ENCODE results near the gene CNTN2.

The CNTN2 gene

GRCh38 chr1:205042911-205043806 lies at the start of gene CNTN2:
Gene CNTN2, plus strand, starts transcription at chr1:205043212. Its CDS starts 9,974 bp downstream, at chr1:205053186.
- H3K4me1 Mint-ChIP-seq (ENCODE audit: low read depth), result no peaks in the 10 kb centered on the region
- H3K27me3 Mint-ChIP-seq, result peaks cover 5% of the 10 kb centered on the region
- no peak within 1 kb of the TSS for H3K27ac Mint-ChIP-seq
- H3K36me3 Mint-ChIP-seq, result no peaks in the 10 kb centered on the region
- H3K4me3 Mint-ChIP-seq, result no peak within 1 kb of the TSS
- H3K9me3 Mint-ChIP-seq (ENCODE audit: low read depth), result no peaks in the 10 kb centered on the region

- Mint-ChIP-seq H3K27ac (no peak overlapping the region), H3K27me3 (no peaks in the 10 kb centered on the region), H3K4me1 (ENCODE audit: low read depth) (peaks cover 19% of the 10 kb centered on the region), H3K9me3 (ENCODE audit: low read depth) (no peaks in the 10 kb centered on the region), H3K36me3 (no peaks in the 10 kb centered on the region), H3K4me3 (no peak overlapping the region)
Measured at GRCh38 chr1:204994086-204994862, 48.7 kb upstream of the CNTN2 start.

GRCh38 chr1:204996981-204997380 lies 46.0 kb upstream of the CNTN2 start:
- no peaks in the 10 kb centered on the region for H3K9me3 Mint-ChIP-seq (ENCODE audit: low read depth)
- H3K27ac Mint-ChIP-seq, result no peak overlapping the region
- H3K4me3 Mint-ChIP-seq, result no peak overlapping the region
- peaks cover 18% of the 10 kb centered on the region for H3K4me1 Mint-ChIP-seq (ENCODE audit: low read depth)
- H3K36me3 Mint-ChIP-seq, result no peaks in the 10 kb centered on the region
- H3K27me3 Mint-ChIP-seq, result no peaks in the 10 kb centered on the region

- Mint-ChIP-seq H3K27ac (no peak overlapping the region), H3K27me3 (no peaks in the 10 kb centered on the region), H3K9me3 (ENCODE audit: low read depth) (no peaks in the 10 kb centered on the region), H3K36me3 (no peaks in the 10 kb centered on the region), H3K4me1 (ENCODE audit: low read depth) (peaks cover 10% of the 10 kb centered on the region), H3K4me3 (no peak overlapping the region)
Measured at GRCh38 chr1:204997591-204998355, 45.2 kb upstream of the CNTN2 start.

GRCh38 chr1:205001162-205001561 lies 41.9 kb upstream of the CNTN2 start:
- Mint-ChIP-seq H3K36me3 (no peaks in the 10 kb centered on the region), H3K9me3 (ENCODE audit: low read depth) (no peaks in the 10 kb centered on the region), H3K27ac (no peak overlapping the region), H3K27me3 (no peaks in the 10 kb centered on the region), H3K4me3 (no peak overlapping the region), H3K4me1 (ENCODE audit: low read depth) (no peaks in the 10 kb centered on the region)

- Mint-ChIP-seq H3K4me3 (no peak overlapping the region), H3K27ac (no peak overlapping the region), H3K9me3 (ENCODE audit: low read depth) (no peaks in the 10 kb centered on the region), H3K36me3 (no peaks in the 10 kb centered on the region), H3K4me1 (ENCODE audit: low read depth) (no peaks in the 10 kb centered on the region), H3K27me3 (no peaks in the 10 kb centered on the region)
Measured at GRCh38 chr1:205002705-205003104, 40.3 kb upstream of the CNTN2 start.

- Mint-ChIP-seq H3K36me3 (no peaks in the 10 kb centered on the region), H3K27ac (no peak overlapping the region), H3K9me3 (ENCODE audit: low read depth) (no peaks in the 10 kb centered on the region), H3K4me1 (ENCODE audit: low read depth) (no peaks in the 10 kb centered on the region), H3K4me3 (no peak overlapping the region), H3K27me3 (no peaks in the 10 kb centered on the region)
Measured at GRCh38 chr1:205003358-205004131, 39.5 kb upstream of the CNTN2 start.

GRCh38 chr1:205004351-205004750 lies 38.7 kb upstream of the CNTN2 start:
- no peaks in the 10 kb centered on the region for H3K27me3 Mint-ChIP-seq
- H3K9me3 Mint-ChIP-seq (ENCODE audit: low read depth), result no peaks in the 10 kb centered on the region
- H3K27ac Mint-ChIP-seq, result no peak overlapping the region
- no peak overlapping the region for H3K4me3 Mint-ChIP-seq
- H3K36me3 Mint-ChIP-seq, result no peaks in the 10 kb centered on the region
- no peaks in the 10 kb centered on the region for H3K4me1 Mint-ChIP-seq (ENCODE audit: low read depth)

- H3K27me3 Mint-ChIP-seq, result no peaks in the 10 kb centered on the region
- H3K27ac Mint-ChIP-seq, result no peak overlapping the region
- H3K4me3 Mint-ChIP-seq, result no peak overlapping the region
- no peaks in the 10 kb centered on the region for H3K36me3 Mint-ChIP-seq
- H3K4me1 Mint-ChIP-seq (ENCODE audit: low read depth), result no peaks in the 10 kb centered on the region
- H3K9me3 Mint-ChIP-seq (ENCODE audit: low read depth), result no peaks in the 10 kb centered on the region
Measured at GRCh38 chr1:205008896-205009295, 34.1 kb upstream of the CNTN2 start.

- Mint-ChIP-seq H3K27ac (no peak overlapping the region), H3K9me3 (ENCODE audit: low read depth) (no peaks in the 10 kb centered on the region), H3K4me1 (ENCODE audit: low read depth) (no peaks in the 10 kb centered on the region), H3K4me3 (no peak overlapping the region), H3K36me3 (no peaks in the 10 kb centered on the region), H3K27me3 (no peaks in the 10 kb centered on the region)
Measured at GRCh38 chr1:205009670-205010069, 33.3 kb upstream of the CNTN2 start.

- H3K4me1 Mint-ChIP-seq (ENCODE audit: low read depth), result no peaks in the 10 kb centered on the region
- H3K36me3 Mint-ChIP-seq, result no peaks in the 10 kb centered on the region
- H3K9me3 Mint-ChIP-seq (ENCODE audit: low read depth), result no peaks in the 10 kb centered on the region
- H3K4me3 Mint-ChIP-seq, result no peak overlapping the region
- no peaks in the 10 kb centered on the region for H3K27me3 Mint-ChIP-seq
- H3K27ac Mint-ChIP-seq, result no peak overlapping the region
Measured at GRCh38 chr1:205012391-205013140, 30.4 kb upstream of the CNTN2 start.

GRCh38 chr1:205013683-205014367 lies 29.2 kb upstream of the CNTN2 start:
- Mint-ChIP-seq H3K27me3 (no peaks in the 10 kb centered on the region), H3K4me3 (no peak overlapping the region), H3K27ac (no peak overlapping the region), H3K36me3 (no peaks in the 10 kb centered on the region), H3K9me3 (ENCODE audit: low read depth) (no peaks in the 10 kb centered on the region), H3K4me1 (ENCODE audit: low read depth) (no peaks in the 10 kb centered on the region)

- Mint-ChIP-seq H3K9me3 (ENCODE audit: low read depth) (no peaks in the 10 kb centered on the region), H3K27me3 (no peaks in the 10 kb centered on the region), H3K27ac (no peak overlapping the region), H3K4me3 (no peak overlapping the region), H3K4me1 (ENCODE audit: low read depth) (no peaks in the 10 kb centered on the region), H3K36me3 (no peaks in the 10 kb centered on the region)
Measured at GRCh38 chr1:205014783-205015182, 28.2 kb upstream of the CNTN2 start.

All from activated naive CD8-positive, alpha-beta T cell (primary cell).